GM18519 (cell line): ENCODE data around the gene TMEM41A.
A peak's percentile ranks its signal among the peaks of the same experiment; 100 is the strongest.

Source experiments
- ATAC-seq: cut with Tn5 transposase; IDR thresholded peaks from one replicate; pipeline ENCODE4 v1.9.1; 2021; ENCODE audit warnings: mild to moderate bottlenecking, moderate library complexity; ENCODE audit not compliant: unreplicated experiment, low FRiP score

Gene TMEM41A

DNA sequence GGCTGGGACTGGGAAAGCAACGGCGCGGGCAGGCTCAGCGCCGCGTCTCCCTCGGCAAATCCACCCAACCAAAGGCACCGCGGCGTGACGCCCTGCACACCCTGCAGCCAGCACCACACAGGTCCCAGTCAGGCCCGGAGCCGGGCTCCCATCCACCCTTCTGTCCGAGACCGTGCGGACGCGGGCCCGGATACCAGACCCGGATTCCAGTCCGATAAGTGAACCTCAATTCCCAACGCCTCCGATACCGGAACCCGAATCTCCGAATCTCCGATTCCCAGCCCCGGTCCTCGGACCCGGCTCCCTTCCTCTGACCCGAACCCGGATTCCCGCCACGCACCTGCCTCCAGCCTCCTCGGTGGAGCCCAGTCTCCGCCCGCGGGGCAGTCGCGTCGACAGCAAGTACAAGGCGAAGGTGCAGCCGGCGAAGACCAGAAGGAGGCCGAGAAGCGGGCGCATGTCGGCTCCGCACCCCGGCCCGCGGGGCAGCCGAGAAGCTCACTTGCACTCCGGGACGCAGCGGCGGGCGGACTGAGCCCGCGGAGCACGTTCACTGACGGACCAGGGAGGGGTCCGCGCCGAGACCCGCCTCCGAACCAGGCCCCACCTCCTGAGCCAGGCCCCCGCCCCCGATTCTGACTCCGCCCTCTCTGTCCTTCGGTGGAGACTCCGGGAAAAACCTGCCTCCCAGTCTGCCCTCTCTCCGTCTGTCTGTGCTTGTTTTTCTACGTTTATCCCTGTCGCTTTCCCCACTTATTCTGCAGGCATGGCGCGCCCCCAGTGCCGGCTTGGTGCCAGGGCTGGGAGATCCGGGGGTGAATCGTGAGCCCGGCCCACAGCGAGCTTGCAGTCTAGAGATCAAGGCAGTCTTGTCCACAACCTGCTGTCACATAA, at the start of gene TMEM41A:
TMEM41A (minus strand) TSS at position 533 of the 894 bp plus-strand sequence; CDS start at position 459, 74 bp downstream.
- peak; percentile 77 for ATAC-seq

GRCh38 chr3:185540695-185541094, 41.9 kb upstream of the TMEM41A start:
- ATAC-seq, result no peak

DNA sequence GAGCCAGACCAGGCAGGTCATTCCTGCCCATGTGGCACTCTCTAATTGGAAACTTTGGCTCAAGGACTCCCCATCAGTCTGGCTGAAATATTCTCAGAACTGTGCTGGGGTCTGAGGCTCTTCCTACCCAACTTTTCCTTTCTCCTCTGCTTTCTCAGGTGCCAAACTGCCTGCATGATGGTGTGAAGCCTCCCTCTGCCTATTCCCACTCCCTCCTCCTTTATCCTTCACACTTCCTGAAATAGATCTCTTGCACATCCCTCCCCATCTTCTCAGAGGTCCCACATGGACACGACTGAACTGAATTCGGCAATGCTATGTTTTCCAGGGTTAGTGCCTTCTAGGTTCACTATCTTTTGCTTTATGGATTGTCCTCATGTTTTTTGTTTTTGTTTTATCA, 41.1 kb upstream of the TMEM41A start:
- ATAC-seq, result no peak

DNA sequence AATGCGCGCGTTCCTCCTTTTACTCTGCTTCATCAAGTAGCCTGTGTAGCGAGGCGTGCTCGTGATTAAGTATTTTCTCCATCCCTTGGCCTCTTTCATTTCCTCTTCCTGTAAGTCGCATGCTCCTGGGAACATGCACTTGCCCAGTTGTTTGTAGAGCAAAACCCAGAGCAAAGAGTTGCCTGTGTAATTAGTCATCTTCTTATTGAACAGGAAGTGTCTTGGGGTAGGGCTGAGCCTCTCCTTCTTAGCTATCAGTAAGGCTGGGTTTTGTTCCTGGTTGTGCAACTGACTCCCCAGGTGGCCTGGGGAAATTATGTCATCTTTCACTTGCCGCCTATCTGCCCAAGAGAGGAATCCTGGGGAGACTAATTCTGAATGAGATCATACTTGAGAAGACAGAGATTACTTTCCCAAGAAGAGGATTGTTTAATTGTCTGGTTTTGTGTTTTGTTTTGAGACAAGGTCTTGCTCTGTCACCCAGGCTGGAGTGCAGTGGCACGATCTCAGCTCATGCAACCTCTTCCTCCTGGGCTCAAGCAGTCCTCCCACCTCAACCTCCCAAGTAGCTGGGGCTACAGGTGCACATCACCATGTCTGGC, 38.6 kb upstream of the TMEM41A start:
- peak; percentile 95 for ATAC-seq

DNA sequence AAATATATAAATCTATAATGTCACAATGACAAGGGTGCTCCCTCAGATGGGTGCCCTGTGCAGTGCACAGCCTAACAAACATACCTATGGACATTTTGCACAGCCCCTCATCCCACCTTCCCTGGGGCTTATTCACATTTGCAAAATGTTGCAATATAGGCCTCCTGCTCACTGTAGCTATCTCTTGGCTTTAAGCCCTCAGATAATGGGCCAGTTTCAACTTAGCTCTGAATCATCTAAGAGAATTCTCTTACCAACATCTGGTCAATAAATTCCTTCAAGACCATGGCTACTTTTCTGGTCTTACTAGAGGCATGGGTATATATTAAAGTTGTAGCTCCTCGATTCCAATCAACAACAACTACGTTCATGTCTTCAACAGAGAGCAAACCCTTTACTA, 35.7 kb upstream of the TMEM41A start:
- no peak for ATAC-seq

DNA sequence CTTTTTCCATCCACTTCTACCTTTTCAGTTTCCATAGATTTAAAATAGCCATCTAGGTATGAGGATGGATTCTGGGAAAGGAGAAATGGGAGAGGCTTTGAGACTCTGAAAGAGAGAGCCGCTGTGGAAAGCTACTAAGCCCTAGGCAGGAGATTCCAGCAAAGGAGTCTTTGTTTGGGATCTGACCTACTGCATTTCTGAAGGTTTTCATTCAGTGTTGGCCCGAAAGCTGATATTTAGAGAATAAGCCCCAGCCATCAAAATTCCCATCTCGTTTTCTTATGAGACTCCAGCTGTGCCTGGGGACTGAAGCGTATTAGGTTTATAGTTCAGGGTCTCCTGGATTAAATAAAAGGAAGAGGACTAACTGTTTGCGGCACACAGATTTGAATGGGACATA, 34.1 kb upstream of the TMEM41A start:
- no peak for ATAC-seq

GRCh38 chr3:185530856-185531255, 32.0 kb upstream of the TMEM41A start:
- no peak for ATAC-seq

DNA sequence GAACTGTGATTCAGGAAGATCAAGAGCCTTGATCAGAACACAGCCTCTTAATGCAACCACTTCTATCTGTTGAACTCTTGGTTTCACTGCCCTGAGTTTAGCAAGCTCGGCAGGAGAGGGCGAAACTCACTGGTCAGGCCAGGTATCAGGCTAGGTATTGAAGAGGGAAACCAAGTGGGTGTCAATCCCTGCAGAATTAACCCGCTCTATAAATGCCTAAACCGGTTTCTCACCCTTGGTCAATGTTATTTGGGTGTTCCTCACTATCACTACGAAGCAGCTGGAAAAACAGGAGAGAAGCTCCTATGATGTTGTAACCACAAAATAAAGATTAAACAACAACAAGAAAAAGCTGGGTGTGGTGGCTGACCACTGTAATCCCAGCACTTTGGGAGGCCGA, 29.7 kb upstream of the TMEM41A start:
- no peak for ATAC-seq

GRCh38 chr3:185527364-185527763, 28.5 kb upstream of the TMEM41A start:
- ATAC-seq, result no peak

GRCh38 chr3:185526349-185526951, 27.6 kb upstream of the TMEM41A start:
- ATAC-seq, result no peak

GRCh38 chr3:185521349-185522138, 22.7 kb upstream of the TMEM41A start:
- no peak for ATAC-seq

- no peak for ATAC-seq
These were observed 20.2 kb upstream of the TMEM41A start for GRCh38 chr3:185519021-185519420.

GRCh38 chr3:185517387-185518130, 18.7 kb upstream of the TMEM41A start:
- no peak for ATAC-seq

- ATAC-seq, result no peak
These were observed 12.9 kb upstream of the TMEM41A start for GRCh38 chr3:185511711-185512110.

GRCh38 chr3:185508335-185508991, 9.6 kb upstream of the TMEM41A start:
- ATAC-seq, result no peak

DNA sequence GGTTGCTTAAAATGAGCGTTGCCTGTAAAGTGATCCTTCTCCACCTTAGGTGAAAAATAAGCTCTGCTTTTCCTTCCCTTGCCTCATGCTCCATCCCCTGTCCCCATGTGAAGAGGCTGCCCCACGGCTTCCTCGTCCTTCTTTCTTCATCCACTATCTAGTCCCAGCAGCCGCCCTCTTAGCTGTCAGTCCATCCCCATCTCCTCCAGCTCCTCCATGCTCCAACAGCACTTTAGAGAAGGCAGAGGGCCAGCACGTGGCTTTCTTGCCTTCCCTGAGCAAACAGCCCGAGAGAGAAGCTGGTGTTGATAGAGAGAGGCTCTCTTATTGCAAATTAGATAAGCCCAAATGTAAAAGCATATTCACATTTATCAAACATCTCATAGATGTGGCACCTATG, 9.0 kb upstream of the TMEM41A start:
- no peak for ATAC-seq

DNA sequence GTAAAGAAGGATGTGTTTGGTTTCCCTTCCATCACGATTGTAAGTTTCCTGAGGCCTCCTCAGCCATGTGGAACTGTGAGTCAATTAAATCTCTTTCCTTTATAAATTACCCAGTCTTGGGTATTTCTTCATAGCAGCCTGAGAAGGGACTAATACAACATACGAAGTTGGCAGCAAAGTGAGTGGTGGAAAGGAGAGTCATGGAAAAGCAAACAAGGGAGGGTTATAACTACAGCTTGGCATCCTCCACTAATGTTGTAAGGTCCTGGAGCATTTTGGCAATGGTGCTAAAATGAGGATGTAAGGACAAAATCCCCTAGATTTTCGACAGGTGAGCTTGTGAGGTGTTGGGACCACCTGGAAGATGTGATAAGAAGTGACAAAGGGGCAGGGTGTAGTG, 5.8 kb upstream of the TMEM41A start:
- no peak for ATAC-seq

DNA sequence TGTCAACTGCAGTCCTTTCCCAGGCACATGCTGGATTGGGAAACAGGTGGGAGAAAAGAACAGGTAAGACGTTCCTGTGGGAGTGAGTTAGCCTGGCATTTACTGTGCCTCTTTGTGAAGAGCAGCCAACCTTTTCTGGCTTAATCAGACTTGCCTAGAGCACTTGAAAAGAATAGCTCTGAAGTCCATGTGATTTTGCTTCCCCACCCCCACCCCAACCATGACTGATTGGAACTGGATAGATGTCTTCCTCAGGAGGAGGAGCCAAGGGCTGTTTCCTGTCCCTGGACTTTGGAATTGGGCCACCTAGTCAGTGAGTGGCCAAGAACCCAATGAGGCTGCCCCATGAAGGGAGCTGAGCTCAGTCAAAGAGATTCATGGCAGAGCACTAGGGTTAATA, 4.7 kb upstream of the TMEM41A start:
- no peak for ATAC-seq

DNA sequence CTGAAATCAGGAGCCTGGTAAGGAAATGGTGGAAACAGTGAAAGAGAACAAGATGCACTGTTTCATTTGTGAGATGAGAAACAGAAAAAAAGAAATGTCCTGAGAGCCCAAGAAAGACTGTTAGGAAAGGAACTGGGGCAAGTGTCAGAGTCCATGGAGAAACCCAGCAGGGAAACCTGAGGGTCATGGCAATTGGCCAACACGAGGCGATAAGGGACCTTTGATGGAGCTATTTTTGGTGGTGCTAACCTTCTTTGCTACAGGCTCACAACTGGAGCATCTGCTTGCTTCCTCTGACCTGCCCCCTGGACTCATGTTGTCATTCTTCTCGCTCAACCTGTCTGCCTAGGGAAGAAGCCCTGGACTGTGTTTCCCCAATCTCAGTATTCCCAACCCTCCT, 4.2 kb upstream of the TMEM41A start:
- no peak for ATAC-seq

DNA sequence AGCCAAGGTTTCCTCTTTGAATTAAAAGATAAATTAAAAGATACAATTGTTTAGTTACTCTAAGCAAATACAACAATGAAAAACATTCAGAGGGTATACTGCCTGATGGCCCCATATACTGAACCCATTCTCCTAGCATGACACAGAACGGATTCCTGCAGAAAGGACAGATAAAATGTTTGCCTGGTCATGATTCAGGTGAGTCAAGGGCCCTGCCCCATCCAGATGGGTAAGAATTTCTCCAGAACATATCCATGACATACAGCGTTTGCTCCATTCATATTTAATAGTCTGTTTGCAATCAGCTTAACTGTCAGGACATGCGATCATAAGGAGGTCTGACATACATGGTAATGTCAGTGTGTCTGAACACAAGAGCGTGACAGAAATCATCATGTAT, 8.6 kb downstream of the TMEM41A start:
- ATAC-seq, result no peak
